NCI-H1694 treated with DMSO at 0.1 percent for 48 hours (cell line): ENCODE measurements around the gene PDXP.
"Not testable (repeated sequence)": the region's sequence is repeated elsewhere in the genome, so short reads cannot be mapped to it uniquely, and the experiment has no call there.

Experiments used
- DNase-seq: peaks from one replicate; lab custom pipeline; 2025; lab: John Stamatoyannopoulos, UW

Gene PDXP

GRCh38 chr22:37647317-37647716 lies 11.2 kb upstream of the PDXP start:
- DNase-seq = no peak

GRCh38 chr22:37647928-37648327 lies 10.6 kb upstream of the PDXP start:
- no peak for DNase-seq

- no peak for DNase-seq
Observed at GRCh38 chr22:37650463-37651136, 7.9 kb upstream of the PDXP start.

- DNase-seq = no peak
Observed at GRCh38 chr22:37654563-37655251, 3.8 kb upstream of the PDXP start.

- no peak for DNase-seq
Observed at GRCh38 chr22:37655252-37655563, 3.3 kb upstream of the PDXP start.

GRCh38 chr22:37656583-37656982 lies 1.9 kb upstream of the PDXP start:
- not testable (repeated sequence) for DNase-seq

- DNase-seq = peak; percentile 53
Observed at GRCh38 chr22:37657590-37658132, 862 bp upstream of the PDXP start.

- no peak for DNase-seq
Observed at GRCh38 chr22:37659066-37659896, 758 bp downstream of the PDXP start.

- no peak for DNase-seq
Observed at GRCh38 chr22:37659897-37660708, 1.6 kb downstream of the PDXP start.

- DNase-seq = no peak
Observed at GRCh38 chr22:37660709-37661045, 2.2 kb downstream of the PDXP start.

GRCh38 chr22:37661160-37661924 lies 2.8 kb downstream of the PDXP start:
- DNase-seq = peak; percentile 53

GRCh38 chr22:37662039-37662438 lies 3.5 kb downstream of the PDXP start:
- DNase-seq = no peak

- no peak for DNase-seq
Observed at GRCh38 chr22:37663521-37664140, 5.1 kb downstream of the PDXP start.

- no peak for DNase-seq
Observed at GRCh38 chr22:37664249-37665101, 6.0 kb downstream of the PDXP start.

GRCh38 chr22:37665487-37665886 lies 7.0 kb downstream of the PDXP start:
- DNase-seq = no peak

- DNase-seq = no peak
Observed at GRCh38 chr22:37669586-37669985, 11.1 kb downstream of the PDXP start.

- DNase-seq = no peak
Observed at GRCh38 chr22:37672206-37672919, 13.8 kb downstream of the PDXP start.

GRCh38 chr22:37672920-37673455 lies 14.5 kb downstream of the PDXP start:
- DNase-seq = no peak

GRCh38 chr22:37674248-37674647 lies 15.7 kb downstream of the PDXP start:
- no peak for DNase-seq
